ENCODE measurements around the gene SARDH. TPM values are rescaled to one million over a fixed set of nuclear protein-coding genes. Genes with fewer than 3 reads are reported as not detected.

The SARDH gene
- total and polyA plus RNA-seq, 9 of the 15 experiments (the other 6 are each of a cell fraction or from before 2014, with no cell fraction given) = 0.14 TPM; not detected in 8

DNA sequence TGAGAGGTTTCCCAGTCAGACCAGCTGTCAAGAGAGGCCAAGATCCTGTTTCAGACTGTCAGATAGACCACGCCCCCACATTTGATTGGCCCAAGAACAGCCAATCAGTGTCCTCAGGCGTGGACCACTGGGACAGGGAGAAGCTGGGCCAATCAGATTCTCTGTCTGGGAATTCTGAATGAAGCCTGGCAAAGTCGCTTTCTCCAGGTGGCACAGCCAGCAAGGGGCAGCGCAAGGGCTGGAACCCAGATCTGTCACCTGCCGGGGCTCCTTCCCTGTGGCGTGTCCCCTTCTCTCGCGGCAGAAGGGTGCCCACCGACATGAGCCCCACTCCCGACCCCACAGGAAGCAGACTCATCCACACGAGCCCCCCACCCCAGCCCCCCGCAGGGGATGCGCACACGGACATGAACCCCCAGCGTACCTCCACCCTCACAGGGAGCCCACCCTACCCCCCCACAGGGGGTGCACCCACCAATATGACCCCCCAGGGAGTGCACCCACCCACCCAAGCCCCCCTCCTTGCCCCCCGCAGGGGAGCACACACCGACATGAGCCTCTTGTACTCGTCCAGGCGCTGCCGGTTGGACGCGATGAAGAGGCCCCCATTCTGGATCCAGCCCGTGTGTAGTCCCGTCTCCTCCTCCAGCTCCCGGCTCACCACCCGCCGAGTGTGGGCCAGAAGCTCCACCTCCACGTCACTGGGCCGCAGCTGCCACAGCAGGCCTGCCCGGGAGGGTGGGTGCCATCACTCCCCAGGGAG lies 6.1 kb downstream of the SARDH start:
- no peaks in the 10 kb centered on the region for H3K9me1 ChIP-seq (ENCODE audit: control insufficient read depth, insufficient read depth, low read length)
- no peaks in the 10 kb centered on the region for H3K9me3 ChIP-seq (replicated peaks; ENCODE audit: control insufficient read depth, insufficient read depth, low read depth, low read length)
- no peak overlapping the region for H3K27ac ChIP-seq (ENCODE audit: extremely low read depth, low read depth, low read length)
- peaks cover 0 to 14% of the 10 kb centered on the region in 2 experiments; a peak in 2 of 5 replicates for H3K4me1 ChIP-seq (replicated peaks in 1 of 2; ENCODE audit: control insufficient read depth in 2 of 2, insufficient read depth in 2 of 2, low read length in 2 of 2)
- in situ Hi-C loops (cut with MboI) (loop anchor here (5.0 kb wide), 1 partner anchor 195 kb away; no protein-coding TSS in a partner anchor), intact Hi-C loops (cut with micrococcal nuclease) (no loop called here)
- H3K36me3 ChIP-seq (ENCODE audit: control insufficient read depth, insufficient read depth, low read length) = no peaks in the 10 kb centered on the region
- ChIA-PET POLR2A (no interaction called here), CTCF (ENCODE audit: low intra/inter-chr PET ratio) (no interaction called here)
- TF ChIP-seq FOS (IDR thresholded peaks at IDR 0.05; ENCODE audit: extremely low read depth, insufficient read length) (peak; percentile 16), SP1 (CRISPR knock-in tag; IDR thresholded peaks at IDR 0.05) (no peak), ZNF324 (CRISPR knock-in tag; IDR thresholded peaks at IDR 0.05) (no peak), ZNF197 (CRISPR knock-in tag; IDR thresholded peaks at IDR 0.05; ENCODE audit: low read depth) (no peak), ZNF41 (CRISPR knock-in tag; conservative IDR thresholded peaks at IDR 0.05) (no peak), PATZ1 (CRISPR knock-in tag; IDR thresholded peaks at IDR 0.05; ENCODE audit: borderline replicate concordance) (no peak), TRIM24 (IDR thresholded peaks at IDR 0.05) (no peak), PKNOX1 (IDR thresholded peaks at IDR 0.05) (peak; percentile 66), CBX2 (IDR thresholded peaks at IDR 0.05; ENCODE audit: insufficient read depth, low read length, poor library complexity, severe bottlenecking) (no peak), JUN (IDR thresholded peaks at IDR 0.05; ENCODE audit: borderline replicate concordance, low read depth, low read length) (no peak), JUN (CRISPR knock-in tag; IDR thresholded peaks at IDR 0.05; ENCODE audit: borderline replicate concordance) (no peak), SAFB (IDR thresholded peaks at IDR 0.05; ENCODE audit: borderline replicate concordance, low read depth, low read length) (no peak), TRIM28 (IDR thresholded peaks at IDR 0.05) (no peak), NFYB (IDR thresholded peaks at IDR 0.05; ENCODE audit: extremely low read depth, insufficient read length) (peak; percentile 87)
- TF ChIP-seq, protein P1, sequence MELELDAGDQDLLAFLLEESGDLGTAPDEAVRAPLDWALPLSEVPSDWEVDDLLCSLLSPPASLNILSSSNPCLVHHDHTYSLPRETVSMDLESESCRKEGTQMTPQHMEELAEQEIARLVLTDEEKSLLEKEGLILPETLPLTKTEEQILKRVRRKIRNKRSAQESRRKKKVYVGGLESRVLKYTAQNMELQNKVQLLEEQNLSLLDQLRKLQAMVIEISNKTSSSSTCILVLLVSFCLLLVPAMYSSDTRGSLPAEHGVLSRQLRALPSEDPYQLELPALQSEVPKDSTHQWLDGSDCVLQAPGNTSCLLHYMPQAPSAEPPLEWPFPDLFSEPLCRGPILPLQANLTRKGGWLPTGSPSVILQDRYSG (tag; conservative IDR thresholded peaks at IDR 0.05; ENCODE audit: low read depth) = no peak
- no peak overlapping the region for H3K9ac ChIP-seq (ENCODE audit: insufficient read depth in 1 of 2, low read depth in 2 of 2, low read length in 2 of 2)
- H2AFZ ChIP-seq (ENCODE audit: low read depth, low read length) = no peak overlapping the region
- DNase-seq (ENCODE audit: extremely low read depth in 1 of 4, low spot score in 3 of 4) = peak; percentile 45 to 87 (median 60)
- peaks cover 3 to 18% of the 10 kb centered on the region in 2 experiments; a peak in 4 of 5 replicates for H3K27me3 ChIP-seq (ENCODE audit: control insufficient read depth in 2 of 2, insufficient read depth in 2 of 2, low read length in 2 of 2)
- no TSS peak for BruUV-seq (replicated peaks)
- H4K20me1 ChIP-seq (replicated peaks; ENCODE audit: control insufficient read depth, insufficient read depth, low read length) = peaks cover 6% of the 10 kb centered on the region; the same call in 1 of the 2 replicates
- H3K4me3 ChIP-seq = no peak overlapping the region
- peak; percentile 62 for FAIRE-seq
- no peak overlapping the region for H3K4me2 ChIP-seq (ENCODE audit: insufficient read depth, low read length)
- no peaks in the 10 kb centered on the region for H3K79me2 ChIP-seq (ENCODE audit: control insufficient read depth, insufficient read depth, low read length)
- peak; percentile 87 for ATAC-seq
- WGBS (ENCODE audit: insufficient coverage, low coverage, missing lambda C conversion rate) = 41% methylated on average over 16 of the region's 30 CpGs
